Uterus (tissue), 4 donors: ENCODE data around the gene ZNF740. TPM values are rescaled to one million over a fixed set of nuclear protein-coding genes. Genes with fewer than 3 reads are reported as not detected.

Experiments
- DNase-seq, 2 donors: peaks; one replicate each; pipeline ENCODE4 v3.0.0-alpha.2; 2019 to 2020
- H3K27ac ChIP-seq, 2 donors: fragments of 200-600 bp; sonication (generic); 1 replicate in 1 of 2; 2 replicates in 1 of 2; pipeline ENCODE4 v1.5.1; 2016 to 2018
- H3K27me3 ChIP-seq, 2 donors: fragments of 200-600 bp; sonication (generic); one replicate each; pipeline ENCODE4 v1.5.1; 2018 to 2019; ENCODE audit warnings: control low read depth in 1 of 2
- H3K36me3 ChIP-seq, 2 donors: fragments of 200-600 bp; sonication (generic); one replicate each; pipeline ENCODE4 v1.5.1; 2019; ENCODE audit warnings: control low read depth in 1 of 2
- H3K4me1 ChIP-seq, 2 donors: fragments of 200-600 bp; sonication (generic); one replicate each; pipeline ENCODE4 v1.5.1; 2018 to 2019; ENCODE audit warnings: control low read depth in 1 of 2
- H3K4me3 ChIP-seq, 2 donors: fragments of 200-600 bp; sonication (generic); 1 replicate in 1 of 2; 2 replicates in 1 of 2; pipeline ENCODE4 v1.5.1; 2018 to 2019; ENCODE audit warnings: mild to moderate bottlenecking in 1 of 2
- H3K9me3 ChIP-seq, 2 donors: fragments of 200-600 bp; sonication (generic); one replicate each; pipeline ENCODE4 v1.5.1; 2019; ENCODE audit warnings: control low read depth in 1 of 2
- CTCF ChIP-seq, 4 experiments: fragments of 200-600 bp in 2 of 4; fragments of 450-650 bp in 2 of 4; sonication (generic) in 2 of 4; IDR thresholded peaks; one replicate each; pipeline ENCODE4 v1.5.1; 2016 to 2019; ENCODE audit warnings: antibody characterized with exemption in 4 of 4, mild to moderate bottlenecking in 2 of 4, moderate library complexity in 1 of 4
- POLR2A ChIP-seq, 2 donors: fragments of 450-650 bp; IDR thresholded peaks; one replicate each; pipeline ENCODE4 v1.6.1; 2016; ENCODE audit warnings: antibody characterized with exemption in 2 of 2, mild to moderate bottlenecking in 1 of 2, moderate library complexity in 1 of 2
- intact Hi-C: fragments of 100-400 bp; cut with DNase I; formaldehyde crosslinking; loops from one replicate; pipeline ENCODE4 v1.15.1; 2023; ENCODE audit warnings: low total_unique reads
- total RNA-seq, 4 donors: library from RNA; depleted of rRNA in 3 of 4; stranded (reverse); fragments of >200 nt in 3 of 4; gene quantifications; one replicate each; pipeline versions ENCODE4 v1.1.0 to v1.2.4, GENCODE V29; 2014 to 2023
- donor health status: DM: yes; HTN: yes; CAD: no.

ZNF740 gene
- total RNA-seq, 4 donors from 2014 or later, result 7.7 to 55.5 (median 25.9) TPM

GRCh38 chr12:53217051-53217930, 36.8 kb downstream of the ZNF740 start:
- intact Hi-C loops, result loop anchor here (5.0 to 10.0 kb wide), 2 partner anchors 35 to 68 kb away; a partner anchor contains a TSS
- no peak for DNase-seq
- no peak for TF ChIP-seq CTCF (IDR thresholded peaks at IDR 0.05)
- TF ChIP-seq POLR2A (IDR thresholded peaks at IDR 0.05), result no peak
- H3K9me3 ChIP-seq, result no peaks in the 10 kb centered on the region
- H3K4me1 ChIP-seq, result peaks cover 0 to 22% of the 10 kb centered on the region in 2 donors
- H3K27ac ChIP-seq, result peak overlapping the region; percentile 99
- no peaks in the 10 kb centered on the region for H3K36me3 ChIP-seq
- no peaks in the 10 kb centered on the region for H3K27me3 ChIP-seq
- H3K4me3 ChIP-seq, result peak overlapping the region; percentile 73 to 78

- TF ChIP-seq POLR2A (IDR thresholded peaks at IDR 0.05) (no peak), CTCF (IDR thresholded peaks at IDR 0.05) (no peak)
- H3K27me3 ChIP-seq, result no peaks in the 10 kb centered on the region
- H3K9me3 ChIP-seq, result no peaks in the 10 kb centered on the region
- H3K27ac ChIP-seq, result peak overlapping the region; percentile 99
- peak overlapping the region; percentile 73 to 78 for H3K4me3 ChIP-seq
- intact Hi-C loops, result loop anchor here (5.0 to 10.0 kb wide), 2 partner anchors 34 to 67 kb away; a partner anchor contains a TSS
- H3K36me3 ChIP-seq, result no peaks in the 10 kb centered on the region
- H3K4me1 ChIP-seq, result peaks cover 0 to 28% of the 10 kb centered on the region in 2 donors
- no peak for DNase-seq
Observed at GRCh38 chr12:53217931-53218307, 37.4 kb downstream of the ZNF740 start.

GRCh38 chr12:53218551-53219291, 38.2 kb downstream of the ZNF740 start:
- TF ChIP-seq POLR2A (IDR thresholded peaks at IDR 0.05) (no peak), CTCF (IDR thresholded peaks at IDR 0.05) (no peak)
- peak overlapping the region; percentile 73 to 78 for H3K4me3 ChIP-seq
- intact Hi-C loops, result loop anchor here (5.0 to 10.0 kb wide), 2 partner anchors 34 to 66 kb away; a partner anchor contains a TSS
- H3K4me1 ChIP-seq, result peaks cover 0 to 36% of the 10 kb centered on the region in 2 donors
- DNase-seq, result no peak
- no peaks in the 10 kb centered on the region for H3K36me3 ChIP-seq
- peak overlapping the region; percentile 99 for H3K27ac ChIP-seq
- H3K9me3 ChIP-seq, result no peaks in the 10 kb centered on the region
- H3K27me3 ChIP-seq, result no peaks in the 10 kb centered on the region

GRCh38 chr12:53219292-53219955, 38.9 kb downstream of the ZNF740 start:
- Histone ChIP-seq H3K27me3 (no peaks in the 10 kb centered on the region), H3K9me3 (no peaks in the 10 kb centered on the region), H3K4me3 (peak overlapping the region; percentile 73 to 78), H3K27ac (peak overlapping the region; percentile 99), H3K36me3 (no peaks in the 10 kb centered on the region), H3K4me1 (peaks cover 6 to 41% of the 10 kb centered on the region in 2 donors)
- no peak for TF ChIP-seq CTCF (IDR thresholded peaks at IDR 0.05)
- TF ChIP-seq POLR2A (IDR thresholded peaks at IDR 0.05), result no peak
- intact Hi-C loops, result loop anchor here (5.0 to 10.0 kb wide), 2 partner anchors 33 to 65 kb away; a partner anchor contains a TSS
- no peak for DNase-seq
